GM19372 (cell line): ENCODE measurements around the gene GRM7.
A peak's percentile ranks its signal among the peaks of the same experiment; 100 is the strongest.

Experiments
- ATAC-seq: cut with Tn5 transposase; IDR thresholded peaks from one replicate; pipeline ENCODE4 v1.9.1; 2021; ENCODE audit warnings: mild to moderate bottlenecking, low read depth, moderate library complexity; ENCODE audit not compliant: unreplicated experiment

The GRM7 gene

DNA sequence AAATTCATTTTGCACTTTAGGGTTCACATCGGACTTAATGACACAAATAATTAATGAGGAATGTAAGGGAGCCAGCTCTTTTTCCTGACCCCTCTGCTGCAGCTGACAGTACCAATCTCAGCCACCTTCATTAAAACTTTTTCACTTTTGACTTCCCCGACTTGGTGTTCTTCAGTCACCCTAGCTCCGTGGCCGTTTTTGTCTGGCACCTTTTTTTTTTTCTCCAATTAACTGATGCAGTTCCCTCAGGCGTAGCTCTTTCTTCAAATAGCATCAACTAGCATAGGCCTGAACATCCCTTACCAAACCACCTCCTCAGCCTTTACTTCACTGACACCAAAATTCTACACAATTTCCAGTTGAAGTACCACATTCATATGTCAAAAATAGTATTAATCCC is 350.8 kb downstream of the GRM7 start:
- no peak for ATAC-seq

GRCh38 chr3:7215706-7216105 is 354.8 kb downstream of the GRM7 start:
- ATAC-seq, result no peak

DNA sequence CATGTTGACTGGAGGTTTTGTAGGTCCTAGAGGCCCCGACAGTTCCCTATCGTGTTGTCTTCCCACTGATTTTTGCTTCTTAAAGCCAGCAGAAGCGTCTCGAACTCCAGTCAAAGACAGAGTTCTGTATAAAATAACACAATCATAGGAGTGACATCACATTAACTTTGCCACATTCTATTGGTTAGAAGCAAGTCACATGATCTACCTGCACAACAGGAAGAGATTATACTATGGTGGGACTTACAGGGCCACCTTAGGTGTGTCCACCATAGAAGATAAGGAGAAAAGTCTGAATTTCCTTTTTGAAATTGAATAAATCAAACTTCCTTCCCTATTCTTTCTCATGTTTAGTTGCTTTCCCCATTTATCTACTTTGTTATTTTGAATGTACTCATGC is 365.5 kb downstream of the GRM7 start:
- no peak for ATAC-seq

DNA sequence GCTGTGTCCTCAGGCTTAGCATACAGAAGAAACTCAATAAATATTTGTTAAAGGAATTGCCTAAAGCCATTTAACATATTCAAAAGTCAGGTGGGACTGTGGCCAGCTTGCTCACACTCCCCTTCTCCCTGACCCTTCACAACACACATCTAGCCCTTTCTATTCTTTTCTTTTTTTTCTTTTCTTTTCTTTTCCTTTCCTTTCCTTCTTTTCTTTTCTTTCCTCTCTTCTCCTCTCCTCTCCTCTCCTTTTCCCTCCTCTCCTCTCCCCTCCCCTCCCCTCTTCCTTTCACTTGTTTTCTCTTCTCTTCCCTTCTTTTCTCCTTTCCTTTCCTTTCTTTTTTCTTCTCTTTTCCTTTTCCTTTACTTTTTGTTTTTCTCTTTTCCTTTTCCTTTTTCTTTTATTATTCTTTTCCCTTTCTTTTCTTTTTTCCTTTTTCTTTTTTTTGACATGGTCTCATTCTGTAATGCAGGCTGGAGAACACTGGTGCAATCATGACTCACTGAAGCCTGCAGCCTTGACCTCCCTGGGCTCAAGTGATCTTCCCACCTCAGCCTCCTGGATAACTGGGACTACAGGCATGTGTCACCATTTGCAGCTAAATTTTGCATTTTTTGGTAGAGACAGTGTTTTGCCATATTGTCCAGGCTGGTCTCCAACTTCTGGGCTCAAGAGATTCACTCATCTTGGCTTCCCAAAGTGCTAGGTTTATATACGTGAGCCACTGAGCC is 377.8 kb downstream of the GRM7 start:
- no peak for ATAC-seq

- ATAC-seq, result no peak
Measured at GRCh38 chr3:7241584-7242302, 380.8 kb downstream of the GRM7 start.

DNA sequence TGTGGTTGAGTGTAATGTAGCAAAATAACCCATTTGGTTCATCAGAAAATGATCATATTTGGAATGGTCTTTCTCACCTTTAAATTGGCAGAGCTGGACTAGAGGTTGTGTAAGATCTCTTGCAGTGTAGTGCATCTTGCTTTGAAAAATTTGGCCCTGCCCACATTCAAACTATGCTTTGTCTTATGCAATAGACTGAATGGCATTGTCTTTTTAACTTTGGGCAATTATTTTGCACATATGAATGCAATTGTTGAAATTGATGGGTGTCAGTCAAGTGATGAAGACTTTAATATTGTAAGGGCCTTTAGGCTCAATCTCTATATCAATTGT is 381.4 kb downstream of the GRM7 start:
- no peak for ATAC-seq

- ATAC-seq, result no peak
Measured at GRCh38 chr3:7249493-7250076, 388.7 kb downstream of the GRM7 start.

GRCh38 chr3:7254251-7254650 is 393.3 kb downstream of the GRM7 start:
- ATAC-seq, result no peak

- no peak for ATAC-seq
Measured at GRCh38 chr3:7260975-7261374, 400.1 kb downstream of the GRM7 start.

GRCh38 chr3:7263347-7264195 is 402.7 kb downstream of the GRM7 start:
- no peak for ATAC-seq

GRCh38 chr3:7264196-7264526 is 403.2 kb downstream of the GRM7 start:
- ATAC-seq, result no peak

DNA sequence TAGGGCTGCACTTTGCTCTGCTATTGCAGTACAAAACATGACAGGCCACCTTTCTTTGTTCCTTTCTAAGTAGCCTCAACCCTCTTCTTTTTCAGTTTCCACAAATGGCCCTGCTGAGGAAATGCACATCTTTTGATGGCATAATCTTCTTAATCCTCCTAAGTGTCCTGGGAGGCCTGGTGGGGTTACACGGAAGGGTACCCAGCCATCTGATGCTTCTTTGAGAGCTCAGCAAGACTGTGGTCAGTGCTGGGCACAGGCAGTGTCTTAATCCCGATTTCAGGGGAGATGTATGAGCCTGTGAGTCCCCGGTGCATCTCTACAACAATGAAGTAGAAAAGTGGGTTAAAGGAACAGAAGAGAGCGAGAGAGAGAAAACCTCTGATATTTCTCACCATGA is 404.8 kb downstream of the GRM7 start:
- no peak for ATAC-seq

GRCh38 chr3:7266551-7266950 is 405.6 kb downstream of the GRM7 start:
- ATAC-seq, result no peak

DNA sequence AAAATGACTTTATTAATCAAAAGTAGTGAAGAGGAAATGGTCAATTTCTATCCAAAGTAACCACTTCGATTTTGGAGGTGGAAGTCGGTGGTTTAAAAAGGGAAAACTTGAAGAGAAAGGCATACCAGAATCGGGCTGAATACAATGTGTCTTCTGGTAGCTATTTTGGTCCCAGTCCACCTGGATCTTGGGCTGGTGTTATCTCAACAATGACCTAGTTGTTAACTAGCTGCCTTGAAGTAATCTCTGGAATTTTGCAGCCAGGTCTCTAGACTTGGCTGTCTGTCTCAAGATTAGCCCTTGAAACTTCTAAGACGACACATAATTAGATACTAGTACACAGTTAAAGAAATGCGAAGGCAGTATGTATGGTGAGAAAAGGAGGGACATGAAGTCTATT is 409.8 kb downstream of the GRM7 start:
- ATAC-seq, result no peak

- ATAC-seq, result no peak
Measured at GRCh38 chr3:7271631-7272030, 410.7 kb downstream of the GRM7 start.

DNA sequence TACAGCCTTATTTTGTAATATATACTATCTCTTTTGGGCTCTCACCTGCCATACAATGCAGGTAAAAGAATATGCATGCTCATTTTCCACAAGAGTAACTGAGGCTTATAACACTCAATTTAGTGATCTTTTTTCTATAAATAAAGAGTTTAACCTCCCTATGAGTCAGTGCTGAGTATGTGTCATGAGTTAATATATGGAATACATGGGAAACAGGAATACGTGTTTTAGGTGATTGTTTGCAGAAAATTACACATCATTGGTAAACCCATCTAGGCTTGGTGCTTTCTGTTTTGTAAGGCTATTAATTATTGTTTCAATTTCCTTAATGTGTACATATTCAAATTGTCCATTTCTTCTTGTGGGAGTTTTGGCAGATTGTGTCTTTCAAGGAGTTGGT is 411.3 kb downstream of the GRM7 start:
- no peak for ATAC-seq

GRCh38 chr3:7275396-7275795 is 414.5 kb downstream of the GRM7 start:
- ATAC-seq, result peak; percentile 63

DNA sequence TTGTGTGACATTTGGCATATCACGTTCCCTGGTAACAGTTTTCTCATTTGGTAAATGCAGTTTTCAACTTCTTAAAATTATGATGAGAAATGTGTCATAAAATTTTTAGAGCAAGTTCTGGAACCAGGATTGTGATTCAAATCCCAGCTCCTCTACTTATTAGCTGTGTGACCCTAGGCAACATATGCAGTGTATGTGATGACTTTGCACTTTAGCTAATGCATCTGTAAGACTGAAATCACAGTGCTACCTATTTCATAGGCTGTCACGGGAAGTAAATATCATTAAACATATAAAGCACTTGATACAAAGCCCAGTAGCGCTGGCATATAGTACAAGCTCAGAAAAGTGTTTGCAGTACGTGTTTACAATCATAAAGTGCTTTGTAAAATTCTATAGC is 419.4 kb downstream of the GRM7 start:
- ATAC-seq, result no peak

DNA sequence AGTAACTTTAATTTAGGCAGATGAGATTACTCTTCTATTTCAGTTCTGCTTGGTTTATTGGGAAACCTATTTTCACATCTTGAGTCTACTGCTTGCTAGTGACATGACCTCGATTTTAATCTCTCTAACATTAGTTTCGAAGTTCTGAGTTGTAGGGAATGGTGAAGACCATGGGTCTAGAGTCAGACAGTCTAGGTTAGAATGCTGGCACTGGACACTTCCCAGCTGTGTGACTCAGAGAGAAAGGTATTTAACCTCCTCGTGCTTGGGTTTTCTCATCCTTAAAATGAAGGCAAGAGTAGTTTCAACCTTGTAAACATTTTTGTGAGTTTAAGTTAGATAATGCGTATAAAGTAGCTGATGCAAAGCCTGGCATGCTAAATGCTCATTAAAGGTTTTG is 422.1 kb downstream of the GRM7 start:
- no peak for ATAC-seq

GRCh38 chr3:7285505-7285904 is 424.6 kb downstream of the GRM7 start:
- no peak for ATAC-seq

DNA sequence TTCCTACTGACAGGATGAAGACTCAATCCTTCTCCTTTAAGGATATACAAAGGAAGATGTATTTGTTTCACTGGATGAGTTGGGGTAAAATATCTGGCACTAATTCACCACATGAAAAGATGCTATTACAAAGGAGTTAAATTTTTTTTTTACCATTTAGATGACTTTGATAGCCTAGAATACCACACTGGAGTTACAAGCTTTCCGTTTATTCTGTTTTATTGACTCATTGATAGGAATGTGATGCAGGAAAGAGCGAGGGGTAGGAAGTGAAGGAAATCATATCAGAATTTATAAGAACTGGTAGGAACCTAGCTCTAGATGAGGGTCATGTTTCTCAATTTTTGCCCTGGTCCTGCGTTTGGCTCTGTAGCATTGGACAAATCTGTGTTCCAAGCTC is 427.2 kb downstream of the GRM7 start:
- ATAC-seq, result no peak
